Activated T-cell treated with anti-CD3 and anti-CD28 coated beads for 1 hour (primary cell): ENCODE measurements around the gene ERCC6.

Source experiments
- DNase-seq: peaks from one replicate; pipeline ENCODE4 v3.0.0-alpha.2; 2020; ENCODE audit warnings: low read depth

Gene ERCC6

GRCh38 chr10:49538381-49539319 is at the start of gene ERCC6:
TSS of gene ERCC6 (minus strand) at chr10:49539121.
- peak; percentile 95 for DNase-seq

- DNase-seq: no peak
Observed at GRCh38 chr10:49587981-49588380, 49.1 kb upstream of the ERCC6 start.

- DNase-seq: no peak
Observed at GRCh38 chr10:49585387-49585786, 46.5 kb upstream of the ERCC6 start.

- no peak for DNase-seq
Observed at GRCh38 chr10:49579621-49580020, 40.7 kb upstream of the ERCC6 start.

GRCh38 chr10:49578392-49578791 is 39.5 kb upstream of the ERCC6 start:
- DNase-seq: no peak

- no peak for DNase-seq
Observed at GRCh38 chr10:49577182-49577925, 38.4 kb upstream of the ERCC6 start.

GRCh38 chr10:49575489-49576072 is 36.7 kb upstream of the ERCC6 start:
- DNase-seq: no peak

- DNase-seq: no peak
Observed at GRCh38 chr10:49572594-49573114, 33.7 kb upstream of the ERCC6 start.

GRCh38 chr10:49571388-49571787 is 32.5 kb upstream of the ERCC6 start:
- no peak for DNase-seq

- no peak for DNase-seq
Observed at GRCh38 chr10:49569031-49569631, 30.2 kb upstream of the ERCC6 start.

- no peak for DNase-seq
Observed at GRCh38 chr10:49568235-49568634, 29.3 kb upstream of the ERCC6 start.

- no peak for DNase-seq
Observed at GRCh38 chr10:49567810-49568209, 28.9 kb upstream of the ERCC6 start.

- no peak for DNase-seq
Observed at GRCh38 chr10:49564461-49565009, 25.6 kb upstream of the ERCC6 start.

GRCh38 chr10:49562893-49563292 is 24.0 kb upstream of the ERCC6 start:
- no peak for DNase-seq

GRCh38 chr10:49560526-49560925 is 21.6 kb upstream of the ERCC6 start:
- DNase-seq: no peak

GRCh38 chr10:49559476-49559875 is 20.6 kb upstream of the ERCC6 start:
- no peak for DNase-seq

GRCh38 chr10:49558190-49558589 is 19.3 kb upstream of the ERCC6 start:
- no peak for DNase-seq

GRCh38 chr10:49557681-49558080 is 18.8 kb upstream of the ERCC6 start:
- no peak for DNase-seq

GRCh38 chr10:49556723-49557122 is 17.8 kb upstream of the ERCC6 start:
- DNase-seq: no peak

- DNase-seq: no peak
Observed at GRCh38 chr10:49552277-49552676, 13.4 kb upstream of the ERCC6 start.

- no peak for DNase-seq
Observed at GRCh38 chr10:49550563-49550962, 11.6 kb upstream of the ERCC6 start.
